ACHN (cell line): Measurements from ENCODE around the gene UQCRC1.

Experiments used
- DNase-seq: peaks from one replicate; pipeline ENCODE4 v3.0.0-alpha.2; 2015
- in situ Hi-C: cut with HindIII; loops from 2 replicates; pipeline ENCODE4 v1.10.0; 2017; ENCODE audit warnings: low sequenced_read_pairs, low pct_ligation_motif_present, low pct_unique_long_range_greater_than_20kb

Gene UQCRC1

DNA sequence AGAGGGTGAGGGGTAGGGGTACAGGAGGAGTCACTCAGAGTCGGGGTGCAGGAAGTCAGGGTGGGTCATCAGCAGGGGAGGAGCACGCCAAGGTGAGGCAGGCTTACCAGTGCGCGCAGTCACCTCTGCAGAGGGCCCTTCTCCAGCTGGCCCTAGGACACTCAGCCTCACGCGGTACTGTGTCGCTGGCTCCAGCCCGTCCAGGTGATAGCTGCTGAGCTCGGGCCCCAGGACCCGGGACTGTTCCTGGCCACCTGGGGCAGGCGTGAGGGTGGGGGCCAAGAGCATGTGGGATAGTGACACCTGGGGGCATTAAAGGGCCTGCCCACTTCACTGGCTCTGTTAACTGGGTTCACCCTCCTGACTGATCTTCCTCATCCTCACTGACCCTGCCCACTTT lies 21.8 kb downstream of the UQCRC1 start:
- DNase-seq, result no peak
- in situ Hi-C loops, result no loop called here

GRCh38 chr3:48585411-48585810 lies 24.0 kb downstream of the UQCRC1 start:
- in situ Hi-C loops, result no loop called here

DNA sequence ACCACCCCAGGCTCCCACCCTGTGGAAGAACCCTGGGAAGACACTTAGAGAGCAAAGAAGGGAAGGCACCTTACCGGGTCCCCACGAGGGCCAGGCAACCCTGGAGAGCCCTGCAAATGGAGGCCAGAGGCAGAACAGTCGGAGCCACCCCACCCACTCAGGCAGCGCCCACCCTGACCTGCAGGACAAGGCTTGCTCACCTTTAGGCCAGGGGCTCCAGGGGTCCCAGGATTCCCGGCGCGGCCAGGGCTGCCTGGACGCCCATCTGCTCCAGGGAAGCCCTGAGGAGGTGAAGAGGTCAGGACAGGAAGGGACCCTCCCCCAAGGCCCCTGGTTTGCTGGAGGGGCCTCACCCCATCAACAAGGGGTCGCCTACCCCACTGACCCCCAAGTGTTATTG lies 24.6 kb downstream of the UQCRC1 start:
- DNase-seq, result no peak
- in situ Hi-C loops, result no loop called here

More at GRCh38 chr3:48585411-48585810, 24.0 kb downstream of the UQCRC1 start:
- no peak for DNase-seq

- in situ Hi-C loops, result no loop called here
- DNase-seq, result no peak
Observed at GRCh38 chr3:48581621-48582481, 27.6 kb downstream of the UQCRC1 start.

DNA sequence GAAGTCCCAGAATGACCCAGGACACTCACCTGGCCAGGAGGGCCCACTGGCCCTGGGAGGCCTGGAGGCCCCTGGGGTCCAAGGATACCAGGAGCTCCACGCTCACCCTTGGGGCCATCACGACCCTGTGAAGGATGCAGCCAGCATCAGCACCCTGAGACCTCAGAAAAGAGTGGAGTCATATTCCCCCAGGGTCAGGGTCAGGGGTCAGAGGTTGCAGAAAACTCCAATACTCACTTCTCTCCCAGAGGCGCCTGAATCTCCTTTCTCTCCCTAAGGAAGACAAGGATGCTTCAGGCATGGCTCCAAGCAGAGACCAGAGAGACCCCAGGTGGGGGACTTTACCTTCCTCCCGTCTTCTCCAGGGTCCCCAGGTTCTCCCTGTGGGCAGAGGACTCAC lies 32.8 kb downstream of the UQCRC1 start:
- in situ Hi-C loops, result no loop called here
- no peak for DNase-seq

DNA sequence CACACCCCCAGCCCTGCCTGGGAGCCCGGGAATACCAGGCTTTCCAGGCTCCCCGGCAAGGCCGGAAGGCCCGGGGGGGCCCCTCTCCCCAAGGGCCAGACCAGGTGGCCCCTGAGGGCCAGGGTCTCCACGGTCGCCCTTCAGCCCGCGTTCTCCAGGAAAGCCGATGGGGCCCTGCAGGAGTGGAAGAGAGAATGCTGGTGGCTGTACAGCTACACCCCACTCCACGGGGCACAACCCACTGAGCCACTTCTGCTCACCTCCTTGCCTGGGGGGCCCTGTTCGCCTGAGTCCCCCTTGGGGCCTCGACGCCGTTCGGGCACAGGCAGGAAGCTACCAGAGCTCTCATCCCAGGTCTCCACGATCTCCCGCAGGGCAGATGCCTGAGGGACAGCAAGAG lies 34.1 kb downstream of the UQCRC1 start:
- no peak for DNase-seq
- in situ Hi-C loops, result no loop called here

DNA sequence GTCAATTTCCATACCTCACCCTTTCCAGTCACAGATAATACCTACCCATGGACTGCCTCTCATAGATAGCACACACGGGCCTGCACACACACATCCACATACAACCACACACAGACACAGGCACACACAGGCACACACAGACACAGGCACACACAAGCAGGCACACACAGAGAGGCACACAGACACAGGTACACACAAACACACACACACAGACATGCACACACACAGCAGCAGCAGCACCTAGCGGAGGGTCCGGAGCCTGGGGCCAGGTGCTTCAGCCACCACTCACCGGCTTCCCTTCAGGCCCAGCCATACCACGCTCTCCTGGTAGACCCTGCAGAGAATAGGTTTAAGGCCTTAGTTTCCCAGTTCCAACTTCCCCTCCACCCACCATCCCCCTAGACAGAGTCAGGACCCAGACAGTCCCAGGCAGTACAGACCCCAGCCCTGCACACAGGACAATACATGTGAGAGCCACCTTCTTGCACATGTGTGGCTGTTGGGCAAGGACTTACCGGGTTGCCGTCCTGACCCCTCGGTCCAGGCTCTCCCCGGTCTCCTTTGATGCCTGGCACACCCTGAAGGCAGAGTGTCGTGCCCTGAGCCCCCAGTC lies 35.4 kb downstream of the UQCRC1 start:
- in situ Hi-C loops, result no loop called here
- no peak for DNase-seq

GRCh38 chr3:48572517-48572916 lies 36.9 kb downstream of the UQCRC1 start:
- in situ Hi-C loops, result no loop called here
- no peak for DNase-seq

DNA sequence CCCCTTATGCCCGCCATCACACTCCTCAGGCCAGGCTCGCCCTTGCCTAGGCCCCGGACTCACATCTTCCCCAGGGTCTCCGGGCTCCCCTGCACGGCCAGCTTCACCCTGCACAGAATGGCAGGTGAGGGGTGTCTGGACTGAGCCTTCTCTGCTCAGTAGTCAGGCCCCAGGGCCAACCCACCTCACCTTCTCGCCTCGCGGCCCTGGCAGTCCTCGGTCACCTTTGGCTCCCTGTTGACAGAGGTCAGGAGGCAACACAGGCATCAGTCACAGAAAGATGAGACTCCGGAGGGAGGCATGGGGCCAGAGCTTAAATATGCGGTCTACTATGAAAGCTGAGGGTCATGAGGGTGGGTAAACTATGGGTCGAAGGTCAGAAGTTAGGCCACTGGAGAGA lies 37.5 kb downstream of the UQCRC1 start:
- no peak for DNase-seq
- in situ Hi-C loops, result no loop called here

- no peak for DNase-seq
- in situ Hi-C loops, result no loop called here
Observed at GRCh38 chr3:48569808-48570450, 39.5 kb downstream of the UQCRC1 start.

GRCh38 chr3:48569400-48569799 lies 40.0 kb downstream of the UQCRC1 start:
- no peak for DNase-seq
- in situ Hi-C loops, result no loop called here

- in situ Hi-C loops, result no loop called here
- DNase-seq, result no peak
Observed at GRCh38 chr3:48568476-48568875, 41.0 kb downstream of the UQCRC1 start.

GRCh38 chr3:48567500-48567899 lies 41.9 kb downstream of the UQCRC1 start:
- in situ Hi-C loops, result no loop called here
- DNase-seq, result no peak

DNA sequence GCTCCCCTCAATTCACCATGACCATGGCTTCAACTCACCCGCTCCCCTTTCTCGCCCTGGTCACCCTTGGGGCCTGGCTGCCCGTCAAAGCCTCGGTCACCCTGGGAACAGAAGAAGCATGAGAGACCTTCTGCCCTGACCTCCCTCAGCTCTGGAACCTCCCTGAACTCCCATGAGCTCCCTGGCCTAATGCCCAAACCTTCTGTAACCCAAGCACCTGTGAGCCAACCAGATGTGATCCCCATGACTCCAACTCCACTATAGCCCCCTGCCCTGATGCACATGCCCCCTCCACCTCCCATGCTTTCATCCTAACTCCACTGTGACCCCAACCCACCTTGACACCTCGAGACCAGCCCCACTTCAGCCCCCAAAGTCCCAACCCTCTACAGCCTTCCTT lies 42.4 kb downstream of the UQCRC1 start:
- DNase-seq, result no peak
- in situ Hi-C loops, result no loop called here

DNA sequence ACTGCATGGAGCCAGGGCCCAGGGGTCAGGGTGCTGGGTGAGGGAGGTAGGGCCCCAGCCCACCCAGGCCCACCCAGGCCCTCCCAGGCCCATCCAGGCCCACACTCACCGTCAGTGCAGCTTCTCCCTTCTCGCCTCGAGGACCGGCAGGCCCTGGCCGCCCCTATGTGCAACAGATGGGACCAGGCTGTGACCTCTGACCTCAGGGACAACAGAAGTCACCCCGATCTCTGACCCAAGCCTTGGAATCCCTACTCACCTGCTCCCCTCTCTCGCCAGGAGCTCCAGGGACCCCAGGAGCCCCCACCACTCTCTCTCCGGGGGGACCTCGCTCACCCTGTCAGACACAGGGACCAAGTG lies 43.1 kb downstream of the UQCRC1 start:
- DNase-seq, result no peak
- in situ Hi-C loops, result no loop called here

- in situ Hi-C loops, result no loop called here
- peak; percentile 64 for DNase-seq
Observed at GRCh38 chr3:48565591-48566400, 43.6 kb downstream of the UQCRC1 start.

- in situ Hi-C loops, result no loop called here
- no peak for DNase-seq
Observed at GRCh38 chr3:48565186-48565585, 44.3 kb downstream of the UQCRC1 start.

GRCh38 chr3:48564667-48565066 lies 44.8 kb downstream of the UQCRC1 start:
- no peak for DNase-seq
- in situ Hi-C loops, result no loop called here

DNA sequence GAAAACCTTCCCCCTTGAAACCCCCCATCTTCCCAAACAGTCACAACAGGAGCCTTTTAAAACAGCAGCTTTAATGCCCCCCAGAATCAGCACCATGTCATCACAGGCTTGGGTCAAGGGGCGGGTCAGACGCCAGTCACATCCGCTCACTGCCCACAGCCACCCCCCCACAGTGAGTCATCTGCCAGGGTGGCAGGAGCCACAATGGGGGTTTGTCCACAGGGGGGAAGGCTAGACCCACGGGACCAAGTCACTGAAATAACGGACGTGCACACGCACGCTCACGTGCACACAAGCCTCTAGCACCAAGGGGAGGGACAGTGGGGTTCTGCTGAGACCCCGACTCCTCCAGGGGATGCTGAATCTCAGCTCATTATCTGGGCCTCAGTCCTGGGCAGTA lies 45.4 kb downstream of the UQCRC1 start:
- DNase-seq, result peak; percentile 76
- in situ Hi-C loops, result no loop called here
